Prostate gland (tissue), 2 donors: Measurements from ENCODE around the gene MAP2K7. TPM values are rescaled to one million over a fixed set of nuclear protein-coding genes. Genes with fewer than 3 reads are reported as not detected.

Source experiments
- DNase-seq: peaks from one replicate; pipeline ENCODE4 v3.0.0-alpha.2; 2019; ENCODE audit warnings: low spot score
- H3K27ac ChIP-seq, 2 donors: fragments of 200-600 bp; sonication (generic); 2 replicates each; pipeline ENCODE4 v1.5.1; 2017 to 2019
- H3K27me3 ChIP-seq: fragments of 200-600 bp; sonication (generic); replicated peaks from 2 replicates; pipeline ENCODE4 v1.5.1; 2019; ENCODE audit not compliant: insufficient read depth
- H3K36me3 ChIP-seq, 2 donors: fragments of 200-600 bp; sonication (generic); 1 replicate in 1 of 2; 2 replicates in 1 of 2; pipeline versions ENCODE4 v1.5.1 to v1.8.1; 2017 to 2019
- H3K4me1 ChIP-seq: fragments of 200-600 bp; sonication (generic); replicated peaks from 2 replicates; pipeline ENCODE4 v1.5.1; 2019
- H3K4me3 ChIP-seq, 2 donors: fragments of 200-600 bp; sonication (generic); 2 replicates each; pipeline ENCODE4 v1.5.1; 2017 to 2019
- H3K9me3 ChIP-seq: fragments of 200-600 bp; sonication (generic); 2 replicates; pipeline ENCODE4 v1.5.1; 2017
- POLR2A ChIP-seq: fragments of 450-650 bp; IDR thresholded peaks from one replicate; pipeline ENCODE4 v1.6.1; 2016; ENCODE audit warnings: antibody characterized with exemption, mild to moderate bottlenecking
- POLR2AphosphoS5 ChIP-seq: sonication (generic); formaldehyde crosslinking; IDR thresholded peaks from one replicate; pipeline ENCODE4 v1.6.1; 2017; ENCODE audit warnings: antibody characterized with exemption
- WGBS: methylation state at CpG from one replicate; pipeline ENCODE4 v1.1.5; 2018; 5-methylcytosine and 5-hydroxymethylcytosine counted together
- intact Hi-C: fragments of 100-400 bp; cut with DNase I; formaldehyde crosslinking; loops from one replicate; pipeline ENCODE4 v1.14.2; 2022
- total RNA-seq, 2 donors: library from RNA; depleted of rRNA; stranded (reverse); fragments of >200 nt; gene quantifications; one replicate each; pipeline ENCODE4 v1.1.0, GENCODE V29; 2016
- TF ChIP-seq, protein P1 (sequence below), 4 experiments: fragments of 200-600 bp in 2 of 4; fragments of 450-650 bp in 2 of 4; sonication (generic) in 2 of 4; IDR thresholded peaks; 1 replicate in 3 of 4; 2 replicates in 1 of 4; pipeline ENCODE4 v1.5.1; 2016 to 2019; ENCODE audit warnings: antibody characterized with exemption in 4 of 4, mild to moderate bottlenecking in 2 of 4, moderate library complexity in 2 of 4

The MAP2K7 gene
- total RNA-seq, 2 donors from 2014 or later: 21.6 to 45.2 TPM

GRCh38 chr19:7883105-7883504 is 20.6 kb upstream of the MAP2K7 start:
- intact Hi-C loops: no loop called here
- WGBS: 80% methylated on average over 4 of the region's 4 CpGs
- no peaks in the 10 kb centered on the region for H3K27me3 ChIP-seq

GRCh38 chr19:7883796-7884570 is 19.7 kb upstream of the MAP2K7 start:
- Histone ChIP-seq H3K4me1 (no peaks in the 10 kb centered on the region), H3K4me3 (no peak overlapping the region), H3K9me3 (no peaks in the 10 kb centered on the region), H3K36me3 (no peaks in the 10 kb centered on the region), H3K27ac (no peak overlapping the region), H3K27me3 (no peaks in the 10 kb centered on the region)
- no peak for DNase-seq
- intact Hi-C loops: no loop called here
- 87% methylated on average over 2 of the region's 2 CpGs for WGBS
- TF ChIP-seq, protein P1, sequence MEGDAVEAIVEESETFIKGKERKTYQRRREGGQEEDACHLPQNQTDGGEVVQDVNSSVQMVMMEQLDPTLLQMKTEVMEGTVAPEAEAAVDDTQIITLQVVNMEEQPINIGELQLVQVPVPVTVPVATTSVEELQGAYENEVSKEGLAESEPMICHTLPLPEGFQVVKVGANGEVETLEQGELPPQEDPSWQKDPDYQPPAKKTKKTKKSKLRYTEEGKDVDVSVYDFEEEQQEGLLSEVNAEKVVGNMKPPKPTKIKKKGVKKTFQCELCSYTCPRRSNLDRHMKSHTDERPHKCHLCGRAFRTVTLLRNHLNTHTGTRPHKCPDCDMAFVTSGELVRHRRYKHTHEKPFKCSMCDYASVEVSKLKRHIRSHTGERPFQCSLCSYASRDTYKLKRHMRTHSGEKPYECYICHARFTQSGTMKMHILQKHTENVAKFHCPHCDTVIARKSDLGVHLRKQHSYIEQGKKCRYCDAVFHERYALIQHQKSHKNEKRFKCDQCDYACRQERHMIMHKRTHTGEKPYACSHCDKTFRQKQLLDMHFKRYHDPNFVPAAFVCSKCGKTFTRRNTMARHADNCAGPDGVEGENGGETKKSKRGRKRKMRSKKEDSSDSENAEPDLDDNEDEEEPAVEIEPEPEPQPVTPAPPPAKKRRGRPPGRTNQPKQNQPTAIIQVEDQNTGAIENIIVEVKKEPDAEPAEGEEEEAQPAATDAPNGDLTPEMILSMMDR (IDR thresholded peaks at IDR 0.05): no peak
- TF ChIP-seq POLR2AphosphoS5 (no peak), POLR2A (no peak)

More at GRCh38 chr19:7883105-7883504, 20.6 kb upstream of the MAP2K7 start:
- TF ChIP-seq, protein P1 (IDR thresholded peaks at IDR 0.05): no peak
- TF ChIP-seq POLR2AphosphoS5 (no peak), POLR2A (no peak)
- no peaks in the 10 kb centered on the region for H3K4me1 ChIP-seq
- DNase-seq: no peak
- no peak overlapping the region for H3K27ac ChIP-seq
- no peak overlapping the region for H3K4me3 ChIP-seq
- H3K36me3 ChIP-seq: no peaks in the 10 kb centered on the region
- no peaks in the 10 kb centered on the region for H3K9me3 ChIP-seq

- no peak for TF ChIP-seq POLR2A
- TF ChIP-seq, protein P1 (IDR thresholded peaks at IDR 0.05): no peak
- no peak for TF ChIP-seq POLR2AphosphoS5
- H3K4me1 ChIP-seq: no peaks in the 10 kb centered on the region
- no peaks in the 10 kb centered on the region for H3K27me3 ChIP-seq
- H3K27ac ChIP-seq: no peak overlapping the region
- no peak for DNase-seq
- WGBS: 66% methylated on average over 8 of the region's 8 CpGs
- H3K9me3 ChIP-seq: no peaks in the 10 kb centered on the region
- intact Hi-C loops: no loop called here
- H3K4me3 ChIP-seq: no peak overlapping the region
- H3K36me3 ChIP-seq: no peaks in the 10 kb centered on the region
Measured at GRCh38 chr19:7885818-7886217, 17.9 kb upstream of the MAP2K7 start.

- TF ChIP-seq POLR2AphosphoS5 (no peak), POLR2A (no peak)
- TF ChIP-seq, protein P1 (IDR thresholded peaks at IDR 0.05): no peak
Measured at GRCh38 chr19:7887408-7888144, 16.1 kb upstream of the MAP2K7 start.

More at GRCh38 chr19:7887408-7888144, 16.1 kb upstream of the MAP2K7 start:
- Histone ChIP-seq H3K27ac (no peak overlapping the region), H3K9me3 (no peaks in the 10 kb centered on the region), H3K4me1 (no peaks in the 10 kb centered on the region), H3K36me3 (no peaks in the 10 kb centered on the region), H3K27me3 (no peaks in the 10 kb centered on the region), H3K4me3 (peak overlapping the region in 1 of 2 donors; percentile 49)
- DNase-seq: no peak
- intact Hi-C loops: no loop called here
- 90% methylated on average over 16 of the region's 16 CpGs for WGBS
